Stimulated activated CD4-positive, alpha-beta T cell treated with anti-CD3 and anti-CD28 coated beads, Interleukin-12 subunit alpha, Interleukin-12 subunit beta, amount 100 ng/mL, for 4 hours (primary cell): Measurements from ENCODE around the gene AFF3.
"Not testable (repeated sequence)": the region's sequence is repeated elsewhere in the genome, so short reads cannot be mapped to it uniquely, and the experiment has no call there.

Experiments
- DNase-seq: peaks from one replicate; pipeline ENCODE4 v3.0.0-alpha.2; 2020

Gene AFF3

DNA sequence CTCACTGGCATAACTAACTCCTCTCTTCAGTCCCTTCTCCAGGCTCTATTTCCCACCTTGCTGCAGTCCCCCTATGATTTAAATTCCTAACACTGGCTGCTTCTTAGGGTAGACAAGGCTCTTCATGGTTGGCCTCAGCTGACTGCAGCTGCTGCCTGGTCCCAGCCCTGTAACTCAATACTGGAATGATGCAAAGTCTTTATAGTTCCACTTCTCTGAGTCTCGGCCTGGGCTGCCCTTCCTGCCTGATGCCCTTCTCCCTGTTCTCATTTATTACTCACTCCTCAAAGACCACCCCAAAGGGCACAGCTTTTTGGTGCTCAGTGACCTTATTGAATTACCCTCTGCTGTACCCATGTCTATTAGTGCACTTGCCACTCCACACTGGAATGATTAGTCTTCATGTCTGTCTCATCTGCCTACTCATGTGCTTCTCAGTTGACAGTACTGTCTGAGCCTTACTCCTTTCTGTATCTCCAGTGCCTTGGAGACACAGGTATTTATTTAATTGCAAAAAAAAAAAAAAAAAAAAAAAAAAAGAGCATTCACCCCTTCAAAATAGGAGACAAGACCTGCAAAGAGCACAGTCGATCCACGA is 453.1 kb downstream of the AFF3 start:
- DNase-seq, result no peak

DNA sequence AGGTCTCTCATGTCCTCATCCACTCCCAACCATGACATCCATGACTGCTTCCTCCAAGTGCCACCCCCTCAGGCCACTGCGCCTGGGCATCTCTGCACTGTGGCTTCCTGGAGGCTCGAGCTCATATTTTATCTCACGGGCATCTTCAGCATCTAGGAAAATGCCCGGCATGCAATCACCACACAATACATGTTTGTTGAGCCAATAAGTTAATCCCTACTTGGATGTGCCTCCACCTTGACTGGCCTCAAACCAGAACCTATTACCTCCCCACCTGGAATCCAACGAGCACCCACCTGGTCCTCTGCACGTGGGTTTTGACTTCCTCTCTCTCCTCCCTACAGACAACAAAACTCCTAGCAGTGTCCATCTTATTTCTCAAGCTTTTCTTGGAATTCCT is 453.7 kb downstream of the AFF3 start:
- DNase-seq, result no peak

DNA sequence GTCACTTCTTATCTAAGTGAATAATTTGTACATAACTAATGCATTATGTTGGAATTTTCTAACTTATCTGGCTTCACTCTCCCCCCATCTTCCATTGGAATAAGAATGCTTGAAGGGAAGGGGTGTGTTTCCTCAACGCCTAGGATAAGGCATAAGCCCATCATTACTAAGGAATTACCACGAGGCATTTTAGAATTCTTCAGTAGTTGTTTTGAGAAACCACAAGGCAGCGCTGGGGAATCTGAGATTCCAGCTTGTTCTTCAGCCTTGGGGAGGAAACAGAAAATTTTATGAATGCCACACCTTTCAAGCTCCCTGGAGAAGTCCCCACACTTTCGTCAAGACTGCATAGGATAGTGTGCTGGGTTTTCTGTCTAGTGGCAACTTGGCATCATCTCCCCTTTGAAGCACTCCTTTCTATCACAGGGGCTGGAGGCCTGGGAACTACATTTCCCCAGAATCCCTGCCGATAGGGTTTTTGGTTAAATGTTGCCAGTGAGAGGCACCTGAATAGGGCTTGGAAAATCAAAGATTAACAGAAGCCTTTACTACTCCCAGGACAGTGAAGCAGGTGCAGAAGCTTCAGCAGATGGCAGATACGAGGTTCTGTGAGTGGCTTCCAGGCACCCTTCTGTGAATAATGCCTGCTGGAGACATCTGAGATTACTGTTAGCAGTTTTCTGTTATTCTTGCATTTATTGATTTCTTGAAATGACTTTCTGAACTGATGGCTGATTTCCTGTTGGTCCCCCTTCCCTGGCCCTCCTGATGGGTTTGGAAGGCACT is 459.9 kb downstream of the AFF3 start:
- no peak for DNase-seq

DNA sequence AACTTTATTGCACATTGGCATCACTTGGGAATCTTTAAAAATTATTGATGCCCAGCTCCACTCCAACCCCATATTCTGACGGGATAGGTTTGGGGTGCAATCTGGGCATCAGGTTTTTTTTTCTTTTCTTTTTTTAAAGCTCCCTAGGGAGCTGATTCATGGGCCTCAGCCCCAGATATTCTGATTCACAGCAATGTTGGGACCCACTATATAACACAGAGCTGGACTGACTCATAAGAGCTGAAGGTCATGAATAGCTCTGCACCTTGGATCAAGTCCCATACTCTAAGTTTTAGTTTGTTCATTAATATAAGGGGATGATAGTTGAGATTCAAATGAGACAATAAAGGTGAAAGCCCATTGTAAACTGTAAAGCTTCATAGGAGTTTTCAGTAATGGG is 461.4 kb downstream of the AFF3 start:
- no peak for DNase-seq

DNA sequence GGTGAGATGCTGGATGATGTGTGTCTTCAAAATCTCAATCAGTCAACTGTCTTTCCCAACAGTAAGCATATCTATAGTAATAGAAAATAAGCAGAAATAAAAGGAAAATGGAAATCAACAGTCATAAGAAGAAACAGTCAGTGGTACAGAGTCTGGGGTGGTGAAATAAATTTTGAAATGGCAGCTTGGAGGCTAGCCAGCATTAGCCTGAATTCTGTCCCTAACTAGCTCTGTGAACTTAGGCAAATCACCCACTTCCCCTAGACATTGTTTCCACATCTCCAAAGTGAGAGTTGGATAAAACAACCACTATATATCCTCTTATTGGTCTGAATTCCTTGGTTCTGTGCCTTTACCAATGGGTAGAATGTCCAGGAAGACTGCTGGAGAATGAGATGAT is 462.9 kb downstream of the AFF3 start:
- DNase-seq, result no peak

DNA sequence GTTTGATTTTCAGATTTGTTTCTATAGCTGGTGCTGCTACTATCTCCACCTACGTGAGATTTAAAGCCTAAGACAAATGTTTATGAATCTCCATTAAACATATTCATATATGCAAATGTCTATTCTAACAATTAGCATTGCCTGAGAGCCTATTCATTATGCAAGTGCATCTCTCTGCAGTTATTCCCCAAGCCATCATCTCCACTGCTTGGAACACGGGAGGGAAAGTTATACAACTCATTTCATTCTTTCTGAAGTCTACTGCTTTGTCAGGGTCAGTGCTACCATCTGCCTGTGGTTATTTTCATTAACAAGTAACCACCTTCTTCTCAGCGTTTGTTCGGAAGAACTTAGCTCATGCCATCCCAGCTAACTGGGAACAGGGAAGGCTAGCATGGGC is 463.8 kb downstream of the AFF3 start:
- DNase-seq, result no peak

DNA sequence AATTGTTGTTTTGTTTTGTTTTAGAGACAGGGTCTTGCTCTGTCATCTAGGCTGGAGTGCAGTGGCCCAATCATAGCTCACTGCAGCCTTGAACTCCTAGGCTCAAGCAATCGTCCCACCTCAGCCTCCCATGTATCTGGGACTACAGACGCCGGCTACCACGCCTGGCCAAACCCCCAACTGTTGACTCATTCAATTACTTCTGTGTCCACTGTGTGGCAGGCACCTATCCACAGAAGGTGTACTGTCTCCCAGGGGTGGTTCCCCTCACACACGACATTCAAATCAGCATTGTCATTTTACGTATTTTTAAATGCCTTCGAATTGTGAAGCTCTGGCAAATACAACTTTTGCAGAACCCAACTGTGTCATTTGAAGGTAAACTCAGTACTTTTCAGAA is 464.6 kb downstream of the AFF3 start:
- DNase-seq, result no peak

DNA sequence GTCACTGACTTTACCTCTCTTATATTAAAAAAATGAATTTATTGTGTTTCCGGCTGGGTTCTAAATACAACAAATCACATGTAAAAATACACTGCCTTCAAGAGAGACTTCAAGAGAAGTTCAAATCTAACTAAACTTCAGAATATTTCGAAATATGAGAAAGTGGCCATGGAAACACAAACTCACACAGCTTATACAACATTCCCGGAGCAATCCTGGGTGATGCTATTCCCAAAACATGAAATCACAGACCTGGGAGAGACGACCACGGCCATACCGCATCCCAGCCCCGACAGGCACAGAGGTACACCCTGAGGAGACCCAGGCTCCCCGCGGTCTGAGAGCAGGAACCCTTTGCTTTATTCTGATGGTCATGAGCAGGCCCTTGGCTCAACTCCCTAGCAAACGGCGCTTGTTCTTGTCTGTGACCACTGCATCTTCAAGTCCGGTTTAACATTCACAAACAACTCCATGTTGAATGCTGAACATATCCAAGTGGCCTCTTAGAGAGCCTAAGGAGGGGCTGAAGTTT is 467.2 kb downstream of the AFF3 start:
- DNase-seq, result no peak

DNA sequence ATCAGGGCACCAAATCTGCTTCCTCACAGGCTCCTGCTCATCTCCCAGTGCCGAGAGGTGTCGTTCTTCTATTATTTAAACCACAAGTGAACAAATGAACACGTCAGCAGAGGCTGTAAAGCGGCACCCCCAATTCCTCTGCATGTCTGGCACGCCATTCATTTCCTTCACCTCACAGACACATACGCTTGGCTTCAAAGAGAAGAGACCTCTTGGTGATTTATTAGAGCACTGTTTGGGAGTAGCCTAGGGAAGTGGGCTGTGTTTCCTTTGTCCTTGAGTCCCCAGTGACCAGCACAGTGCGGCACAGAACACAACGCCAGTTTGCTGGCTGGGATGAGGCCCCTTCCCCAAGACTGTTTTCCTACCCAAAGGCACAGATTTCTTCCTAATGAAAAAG is 468.3 kb downstream of the AFF3 start:
- no peak for DNase-seq

DNA sequence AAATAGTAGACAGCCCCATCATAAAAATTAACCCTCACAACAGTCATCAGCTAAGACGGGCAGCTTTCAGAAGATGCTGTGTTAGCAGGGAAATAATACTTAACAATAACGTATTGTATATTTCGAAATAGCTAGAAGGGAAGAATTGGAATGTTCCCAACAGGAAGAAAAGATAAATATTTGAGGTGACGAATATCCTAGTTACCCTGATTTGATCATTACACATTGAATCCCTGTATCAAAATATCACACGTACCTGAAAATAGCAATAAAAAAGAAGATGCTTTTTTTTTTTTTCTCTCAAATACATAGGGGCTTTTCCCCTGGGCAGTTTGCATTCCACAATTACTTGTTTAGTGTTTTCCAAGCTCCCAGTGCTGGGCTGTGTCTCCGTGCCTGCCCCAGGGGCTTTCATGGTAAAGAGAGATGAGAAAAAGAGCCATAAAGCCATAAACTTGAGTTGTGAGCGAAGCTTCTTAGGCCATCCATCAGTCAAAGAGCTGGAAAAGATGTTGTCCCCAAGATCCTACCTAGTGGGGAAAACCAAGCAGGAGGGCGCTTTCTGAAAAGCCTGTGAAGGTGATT is 469.5 kb downstream of the AFF3 start:
- no peak for DNase-seq

DNA sequence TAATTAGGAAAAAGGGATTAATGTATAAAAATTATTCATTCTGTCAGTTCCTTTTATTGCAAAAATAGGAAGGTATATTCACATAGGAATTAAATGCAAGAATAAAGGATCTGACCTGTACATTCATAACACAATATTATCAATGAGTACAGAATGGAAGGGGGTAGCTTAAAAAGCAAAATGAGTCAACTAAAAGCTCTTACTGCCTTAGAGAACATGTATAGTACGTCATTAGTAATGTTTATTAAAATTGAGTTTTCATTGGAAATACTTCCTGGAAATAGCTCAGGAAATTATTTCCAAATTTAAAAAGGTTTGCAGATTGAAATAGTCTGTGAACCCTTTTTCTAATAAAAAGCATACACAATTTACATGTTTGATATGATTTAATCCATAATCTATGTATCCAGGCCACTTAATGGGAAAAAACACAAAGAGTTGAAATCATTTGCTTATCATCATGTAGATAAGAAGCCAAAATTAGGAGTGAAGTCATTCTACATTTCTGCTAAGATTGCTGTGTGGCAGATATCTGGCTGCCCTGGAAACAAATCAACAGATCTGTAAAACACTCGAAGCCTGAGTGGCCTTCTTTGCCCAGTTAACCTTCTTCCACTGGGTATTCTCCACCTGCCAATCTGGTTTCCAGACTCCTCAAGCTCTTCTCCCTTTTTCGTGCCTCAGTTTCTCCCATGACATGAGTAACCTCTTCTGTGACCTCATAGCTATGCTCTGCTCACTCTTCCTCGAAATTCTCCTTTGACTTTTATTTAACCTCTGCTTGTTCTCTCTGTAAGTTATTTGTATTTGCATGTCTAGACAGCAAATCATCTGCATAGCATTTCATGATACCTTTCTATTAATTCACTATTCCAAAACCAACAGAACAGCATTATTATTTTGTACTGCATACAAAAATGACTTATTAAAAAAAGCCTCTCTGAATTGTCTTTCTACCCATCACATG is 471.3 kb downstream of the AFF3 start:
- DNase-seq, result no peak

DNA sequence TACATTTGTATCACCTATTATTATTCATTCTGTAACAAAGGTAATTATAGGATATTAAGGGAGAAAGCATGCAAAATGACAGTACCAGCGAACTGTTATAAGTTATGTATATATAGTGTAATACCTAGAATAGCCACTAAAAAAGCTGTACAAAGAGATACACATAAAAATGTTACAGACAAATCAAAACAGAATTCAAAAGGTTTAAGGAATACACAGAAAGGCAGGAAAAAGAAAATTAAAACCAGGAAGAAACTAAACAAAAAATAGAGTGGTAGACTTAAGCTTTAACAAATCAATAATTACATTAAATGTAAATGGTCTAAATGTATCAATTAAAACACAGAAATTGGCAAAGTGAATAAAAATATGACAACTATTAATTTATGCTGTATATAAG is 476.1 kb downstream of the AFF3 start:
- no peak for DNase-seq

DNA sequence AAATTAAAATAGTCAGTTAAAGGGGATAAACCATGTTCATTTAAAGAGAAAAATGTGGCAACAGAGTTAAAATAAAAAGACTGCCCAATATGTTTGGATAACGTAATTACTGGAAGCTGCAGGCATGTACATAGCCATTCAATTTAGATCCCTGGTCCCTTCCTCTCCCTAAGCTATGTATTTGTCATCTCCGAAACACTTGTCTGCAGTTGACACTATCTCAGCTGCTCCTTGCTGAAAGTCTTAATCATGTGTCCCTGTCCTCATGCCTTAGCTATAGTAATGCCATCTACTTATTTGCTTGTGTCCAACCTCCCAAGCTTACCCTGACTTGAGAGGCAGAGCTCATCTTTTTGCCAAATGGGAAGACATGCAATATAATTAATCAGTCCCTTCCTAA is 478.7 kb downstream of the AFF3 start:
- DNase-seq, result no peak

DNA sequence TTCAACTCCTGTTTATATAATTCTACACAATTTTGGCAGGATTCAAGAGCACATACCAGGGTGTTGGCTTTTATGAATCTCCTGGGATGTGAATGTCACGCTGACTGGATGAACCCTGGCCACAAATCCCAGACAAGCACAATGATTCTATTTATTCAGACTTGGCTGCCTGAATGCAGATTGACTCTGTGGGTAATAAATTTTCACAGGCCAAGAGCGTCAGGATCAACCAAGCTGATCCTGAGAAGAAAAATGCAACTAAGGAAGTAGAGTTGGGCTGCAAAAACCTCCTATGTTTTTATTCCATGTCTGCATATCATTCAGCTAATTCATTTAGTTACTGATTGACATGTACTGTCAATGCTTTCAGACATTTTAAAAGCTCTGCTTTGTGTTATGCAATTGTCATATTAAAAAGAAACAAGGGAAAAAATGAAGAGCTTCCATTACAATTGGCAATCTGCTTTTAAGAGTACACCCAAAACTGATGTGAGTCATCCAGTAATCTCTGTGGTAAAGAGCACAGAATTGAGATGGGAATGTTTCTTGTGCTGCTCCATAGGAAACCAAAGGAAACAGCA is 479.5 kb downstream of the AFF3 start:
- no peak for DNase-seq

DNA sequence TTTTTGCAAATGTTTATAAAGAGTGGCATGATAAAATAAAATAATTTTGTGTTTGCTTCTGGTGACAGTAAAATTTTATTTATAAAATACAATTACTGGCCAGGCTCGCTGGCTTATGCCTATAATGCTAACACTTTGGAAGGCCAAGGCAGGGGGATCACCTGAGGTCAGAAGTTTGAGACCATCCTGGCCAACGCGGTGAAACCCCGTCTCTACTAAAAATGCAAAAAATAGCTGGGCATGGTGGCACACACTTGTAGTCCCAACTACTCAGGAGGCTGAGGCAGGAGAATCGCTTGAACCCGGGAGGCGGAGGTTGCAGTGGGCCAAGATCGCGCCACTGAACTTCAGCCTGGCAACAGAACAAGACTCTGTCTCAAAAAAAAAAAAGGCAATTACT is 480.6 kb downstream of the AFF3 start:
- DNase-seq, result not testable (repeated sequence)

DNA sequence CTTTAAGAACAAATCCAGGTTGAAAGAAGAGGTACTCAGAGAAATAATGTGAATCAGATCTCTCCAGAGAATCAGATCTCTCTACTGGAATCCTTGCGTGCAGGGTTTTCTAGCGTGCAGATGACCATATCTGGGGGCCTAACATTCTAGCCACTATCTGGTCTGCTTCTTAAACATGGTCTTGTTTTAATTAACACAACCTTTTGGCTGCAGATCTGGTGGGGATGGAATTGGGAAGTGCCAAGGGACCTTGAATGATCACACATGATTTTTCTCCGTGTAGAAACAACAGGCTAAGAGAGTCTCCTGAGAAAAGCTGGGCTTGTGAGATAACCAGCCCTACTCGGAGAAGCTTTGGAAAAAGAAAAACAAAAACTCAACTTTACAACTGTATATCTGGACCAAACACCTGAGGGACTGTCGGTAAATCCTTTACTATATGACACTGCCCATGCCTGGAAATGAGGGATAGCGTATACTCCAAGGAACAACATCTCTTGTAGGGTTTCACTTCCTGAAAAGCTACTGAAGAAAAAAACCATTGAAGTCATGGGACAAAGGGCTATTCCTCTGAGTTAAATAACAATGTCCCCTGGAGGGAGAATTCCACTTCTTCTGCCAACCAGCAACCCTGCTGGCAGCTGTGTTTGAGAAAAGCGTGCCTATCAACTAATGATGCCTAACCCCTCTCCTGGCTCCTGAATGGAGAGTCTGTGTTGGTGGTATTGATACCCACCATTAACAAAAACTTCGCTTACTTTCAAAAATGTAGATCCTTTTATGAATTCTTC is 481.6 kb downstream of the AFF3 start:
- no peak for DNase-seq

DNA sequence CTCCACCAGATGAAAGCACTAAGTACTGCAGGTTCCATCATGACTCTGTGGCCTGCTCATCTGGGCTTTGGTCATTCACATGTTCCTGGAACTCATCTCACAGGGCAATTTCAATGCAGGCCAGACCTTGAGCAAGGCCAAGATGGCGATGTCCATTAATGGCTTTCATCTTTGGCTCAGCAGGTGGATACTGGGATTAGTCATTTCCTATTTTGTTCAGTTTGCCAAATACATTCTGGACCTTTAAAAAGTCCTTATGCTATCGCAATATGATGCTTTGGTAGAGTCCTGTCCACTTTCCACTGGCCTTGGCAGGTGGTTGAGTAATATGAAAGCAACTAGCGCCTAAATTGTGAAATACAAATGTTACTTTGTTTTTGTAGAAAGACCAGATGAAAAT is 482.5 kb downstream of the AFF3 start:
- no peak for DNase-seq

DNA sequence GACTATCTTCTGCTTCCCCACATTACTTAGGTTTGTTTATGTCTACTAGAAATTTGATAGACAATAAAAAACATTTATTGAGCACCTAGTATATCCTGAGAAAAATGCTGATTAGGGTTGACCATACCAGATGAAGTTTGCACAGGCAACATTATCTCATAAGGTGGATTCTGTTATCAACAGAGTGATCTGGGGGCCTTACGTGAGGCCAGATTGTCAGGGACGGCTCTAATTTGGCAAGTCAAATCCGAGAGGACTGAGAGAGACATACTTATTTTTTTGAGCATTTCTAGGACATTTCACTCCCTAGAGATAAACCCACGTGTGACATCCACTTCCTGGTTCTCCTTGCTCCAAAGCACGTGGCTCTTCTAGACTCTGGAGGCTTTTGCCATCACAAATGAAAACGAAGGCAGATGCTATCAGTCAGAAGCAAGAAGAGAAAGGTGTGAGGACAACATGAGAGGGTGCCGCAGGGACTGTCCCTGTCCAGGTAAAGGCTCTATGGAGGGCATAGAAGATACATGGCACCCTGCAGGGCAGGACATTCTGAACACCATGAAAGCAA is 484.6 kb downstream of the AFF3 start:
- DNase-seq, result no peak

DNA sequence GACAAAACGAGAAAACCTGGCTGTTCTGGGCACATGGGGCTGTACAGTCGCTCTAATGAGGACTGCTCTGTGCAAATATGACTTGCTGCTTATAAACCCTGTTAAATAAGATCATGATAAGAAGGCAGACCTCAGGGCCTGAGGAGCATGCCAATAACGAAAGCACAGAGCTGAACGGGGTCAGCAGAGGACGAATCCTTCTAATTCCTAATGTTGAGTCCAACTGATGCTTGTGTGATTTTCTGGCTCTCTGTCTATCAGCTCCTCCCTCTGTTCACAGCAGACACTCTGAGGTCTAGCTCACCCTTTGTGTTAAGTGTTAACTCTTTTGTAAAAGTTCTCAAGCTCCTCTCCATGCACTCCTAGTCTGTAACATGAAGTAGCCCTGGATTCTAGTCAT is 485.4 kb downstream of the AFF3 start:
- no peak for DNase-seq

DNA sequence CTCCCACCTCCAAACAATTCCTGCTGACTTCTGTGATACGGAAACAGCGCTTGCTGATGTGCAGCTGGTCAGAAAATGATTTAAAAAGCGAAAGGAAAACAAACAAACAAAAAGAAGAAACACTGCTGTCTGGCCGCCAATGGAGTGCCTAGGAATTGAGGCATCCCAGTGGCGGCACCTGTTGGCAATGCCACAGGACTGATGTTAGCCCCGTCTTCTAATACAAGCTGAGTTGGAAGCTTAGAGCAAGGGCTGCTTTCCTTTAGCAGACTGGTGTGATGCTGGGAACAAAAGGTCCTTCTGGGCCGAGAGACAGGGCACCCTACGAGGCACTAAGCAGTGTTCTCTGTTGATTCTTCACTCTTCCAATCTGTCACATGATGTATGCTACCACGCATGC is 489.0 kb downstream of the AFF3 start:
- no peak for DNase-seq

DNA sequence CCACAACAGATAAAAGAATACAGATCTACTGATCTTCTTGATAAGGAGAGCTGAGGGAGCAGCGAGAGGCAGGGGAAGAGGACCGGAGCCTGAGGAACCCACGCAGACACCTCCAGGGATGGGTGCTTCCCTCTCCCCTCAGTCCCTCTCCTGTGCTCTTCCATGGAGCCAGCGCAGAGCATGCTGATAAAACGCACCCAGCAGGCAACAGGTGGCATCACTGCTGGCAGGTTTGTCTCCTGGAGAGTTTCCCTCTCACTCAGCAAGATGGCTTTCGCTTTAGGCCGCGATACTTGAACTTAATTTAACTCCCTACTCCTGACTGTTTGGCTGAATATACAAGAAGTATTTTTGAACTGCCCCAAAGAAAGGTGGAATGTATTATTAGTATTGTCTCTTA is 489.5 kb downstream of the AFF3 start:
- DNase-seq, result no peak
